Dedifferentiated amniotic fluid mesenchymal stem cell (primary cell): Measurements from ENCODE around the gene ANO5.
A peak's percentile ranks its signal among the peaks of the same experiment; 100 is the strongest.
"Not testable (repeated sequence)": the region's sequence is repeated elsewhere in the genome, so short reads cannot be mapped to it uniquely, and the experiment has no call there.

ENCODE experiments used
- DNase-seq: peaks from one replicate; pipeline ENCODE4 v3.0.0-alpha.2; 2016; ENCODE audit errors: extremely low spot score

ANO5 gene

DNA sequence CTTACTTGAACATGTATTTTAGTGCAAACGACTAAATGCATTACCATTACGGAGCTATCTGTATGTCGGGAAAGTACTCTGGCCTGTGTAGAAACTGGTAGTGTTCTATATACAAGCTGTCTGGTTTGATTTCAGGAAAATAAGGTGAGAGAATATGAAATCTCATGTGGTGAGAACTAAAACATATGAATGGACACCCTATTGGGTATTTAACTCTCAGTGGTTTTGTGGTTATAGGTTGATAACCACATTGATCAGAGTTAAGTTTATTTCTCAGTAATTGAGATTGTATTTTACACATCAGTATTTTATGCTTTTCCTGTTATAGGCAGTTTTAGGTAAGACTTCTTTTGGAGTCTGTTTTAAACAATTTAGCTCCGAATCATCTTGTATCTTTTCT lies 10.4 kb downstream of the ANO5 start:
- DNase-seq = no peak

DNA sequence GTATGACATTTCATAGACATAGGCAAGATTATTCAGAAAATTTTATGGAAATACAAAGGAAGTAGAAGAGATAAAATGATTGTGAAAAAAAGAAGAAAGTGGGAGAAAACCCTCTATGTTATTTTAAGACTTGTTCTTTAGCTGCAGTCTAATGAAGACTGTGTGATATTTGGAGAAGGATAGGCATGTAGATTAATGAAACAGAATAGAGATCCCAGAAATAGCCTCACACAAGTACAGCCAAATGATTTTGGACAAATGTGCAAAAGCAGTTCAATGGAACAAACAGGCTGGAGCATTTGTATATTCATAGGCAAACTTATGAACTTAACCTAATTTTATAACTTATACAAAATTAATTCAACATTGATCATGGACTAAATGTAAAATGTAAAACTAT lies 14.3 kb downstream of the ANO5 start:
- DNase-seq = no peak

- no peak for DNase-seq
Observed at GRCh38 chr11:22208151-22208858, 15.4 kb downstream of the ANO5 start.

- DNase-seq = no peak
Observed at GRCh38 chr11:22216940-22217339, 24.1 kb downstream of the ANO5 start.

DNA sequence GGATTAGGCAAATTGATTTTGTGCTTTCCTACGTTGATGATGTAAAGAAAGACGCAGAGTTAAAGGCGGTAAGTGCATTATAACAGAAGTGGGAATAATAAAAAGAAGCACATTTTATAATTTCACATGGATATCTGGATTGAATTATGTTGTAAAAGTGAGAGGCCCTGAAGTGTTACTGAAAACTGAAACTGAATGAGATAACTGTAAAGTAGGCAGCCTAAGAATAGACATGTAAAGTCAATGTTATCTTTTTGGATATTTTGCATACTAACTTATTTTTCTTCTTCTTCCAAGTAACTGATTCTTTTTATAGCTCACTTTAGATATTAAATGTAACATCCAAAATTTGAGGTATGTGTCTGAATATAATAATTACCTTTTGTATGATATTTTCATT lies 28.3 kb downstream of the ANO5 start:
- no peak for DNase-seq

DNA sequence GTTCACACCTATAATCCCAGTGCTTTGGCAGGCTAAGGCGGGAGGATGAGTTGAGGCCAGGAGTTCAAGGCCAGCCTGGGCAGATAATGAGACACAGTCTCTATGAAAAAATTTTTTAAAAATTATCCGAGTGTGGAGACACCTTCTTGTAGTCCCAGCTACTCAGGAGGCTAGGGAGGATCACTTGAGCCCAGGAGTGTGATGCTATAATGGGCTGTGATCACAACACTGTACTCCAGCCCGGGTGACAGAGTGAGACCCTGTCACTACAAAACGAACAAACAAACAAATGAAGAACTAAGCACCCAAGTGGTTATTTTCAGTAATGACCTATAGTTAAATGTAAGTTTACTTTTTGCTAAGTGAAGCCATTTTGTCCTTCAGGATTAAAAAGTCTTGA lies 32.3 kb downstream of the ANO5 start:
- DNase-seq = no peak

DNA sequence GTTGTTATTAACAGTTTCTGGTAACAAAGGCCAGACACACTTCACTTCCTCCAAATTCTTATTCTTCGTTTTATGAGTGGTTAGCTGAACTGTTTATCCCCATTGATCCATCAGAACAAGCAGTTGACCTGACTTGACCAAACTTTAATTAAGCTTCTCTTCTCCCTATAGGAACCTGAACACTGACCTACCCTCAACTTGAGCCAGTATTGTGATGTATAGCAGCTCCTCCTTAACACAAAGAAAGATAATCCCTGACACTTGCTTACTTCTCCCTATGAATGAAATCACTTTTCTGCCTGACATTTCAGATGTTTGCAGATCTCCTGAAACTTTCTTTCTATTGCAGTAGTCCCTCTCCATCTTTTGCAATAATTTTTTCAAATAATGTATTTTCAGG lies 41.9 kb downstream of the ANO5 start:
- DNase-seq = no peak

GRCh38 chr11:22244986-22245592 lies 52.2 kb downstream of the ANO5 start:
- DNase-seq = peak; percentile 36

DNA sequence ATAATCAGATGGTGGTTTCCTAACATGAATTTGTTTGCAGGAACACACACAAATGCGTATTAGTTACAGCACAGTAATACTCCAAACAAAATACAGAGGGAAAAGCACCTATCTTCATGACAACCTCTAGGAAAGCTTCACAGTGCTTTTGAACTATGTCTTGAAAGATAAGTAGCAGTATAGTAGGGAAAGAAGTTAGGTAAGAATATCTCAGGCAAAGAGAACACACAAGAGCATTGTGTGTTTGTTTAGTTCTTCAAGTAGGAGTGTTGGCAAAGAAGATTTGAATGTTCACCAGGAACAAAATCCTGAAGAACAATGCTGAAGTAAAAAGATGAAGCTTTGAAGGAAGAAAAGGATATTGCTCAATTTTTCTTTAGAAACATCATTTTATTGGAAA lies 54.1 kb downstream of the ANO5 start:
- no peak for DNase-seq

GRCh38 chr11:22249871-22250270 lies 57.0 kb downstream of the ANO5 start:
- DNase-seq = no peak

DNA sequence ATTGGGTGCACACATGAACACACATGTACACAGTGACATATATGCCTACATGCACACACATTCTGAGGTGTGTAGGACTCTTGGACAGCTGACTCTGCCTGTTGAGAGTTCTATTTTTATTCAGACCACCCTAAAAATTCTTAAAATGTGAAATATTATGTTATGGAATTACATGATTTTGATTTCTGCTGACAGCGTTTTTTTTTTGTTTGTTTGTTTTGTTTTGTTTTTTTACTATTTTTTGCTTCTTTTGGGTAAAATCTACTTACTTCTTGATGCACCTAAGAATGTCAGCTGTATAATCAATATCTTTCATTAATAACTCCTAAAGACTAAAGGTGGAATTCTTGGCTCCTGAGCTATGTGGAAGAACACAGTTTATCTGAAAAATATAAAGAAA lies 64.0 kb downstream of the ANO5 start:
- DNase-seq = no peak

- no peak for DNase-seq
Observed at GRCh38 chr11:22263613-22264012, 70.7 kb downstream of the ANO5 start.

DNA sequence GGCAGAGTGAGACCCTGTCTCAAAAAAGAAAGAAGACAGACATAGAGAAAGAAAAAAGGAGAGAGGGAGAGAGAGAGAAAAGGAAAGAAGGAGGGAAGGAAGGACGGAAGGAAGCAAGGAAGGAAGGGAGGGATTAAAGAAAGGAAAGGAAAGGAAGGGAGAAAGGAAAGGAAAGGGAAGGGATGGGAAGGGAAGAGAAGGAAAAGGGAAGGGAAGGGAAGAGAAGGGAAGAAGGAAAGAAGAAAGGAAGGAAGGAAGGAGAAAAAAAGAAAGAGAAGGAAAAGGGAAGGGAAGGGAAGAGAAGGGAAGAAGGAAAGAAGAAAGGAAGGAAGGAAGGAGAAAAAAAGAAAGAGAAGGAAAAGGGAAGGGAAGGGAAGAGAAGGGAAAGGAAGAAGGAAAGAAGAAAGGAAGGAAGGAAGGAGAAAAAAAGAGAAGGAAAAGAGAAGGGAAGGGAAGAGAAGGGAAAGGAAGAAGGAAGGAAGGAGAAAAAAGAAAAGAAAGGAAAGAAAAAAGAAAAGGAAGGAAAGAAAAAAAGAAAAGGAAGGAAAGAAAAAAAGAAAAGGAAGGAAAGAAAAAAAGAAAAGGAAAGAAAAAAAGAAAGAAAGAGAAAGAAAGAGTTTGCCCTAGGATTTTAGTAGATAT lies 76.2 kb downstream of the ANO5 start:
- DNase-seq = not testable (repeated sequence)

- DNase-seq = no peak
Observed at GRCh38 chr11:22273781-22274180, 80.9 kb downstream of the ANO5 start.

GRCh38 chr11:22275600-22275999 lies 82.7 kb downstream of the ANO5 start:
- no peak for DNase-seq

GRCh38 chr11:22276535-22276934 lies 83.7 kb downstream of the ANO5 start:
- DNase-seq = no peak

GRCh38 chr11:22284991-22285390 lies 92.1 kb downstream of the ANO5 start:
- not testable (repeated sequence) for DNase-seq

- no peak for DNase-seq
Observed at GRCh38 chr11:22302368-22302767, 109.5 kb downstream of the ANO5 start.

GRCh38 chr11:22304337-22304961 lies 111.6 kb downstream of the ANO5 start:
- DNase-seq = peak; percentile 38

GRCh38 chr11:22317656-22318055 lies 124.8 kb downstream of the ANO5 start:
- no peak for DNase-seq

- DNase-seq = no peak
Observed at GRCh38 chr11:22331771-22332170, 138.9 kb downstream of the ANO5 start.
